Stimulated activated CD4-positive, alpha-beta T cell treated with anti-CD3 and anti-CD28 coated beads, Interleukin-1b, Interleukin-23, amount 100 ng/mL, for 4 hours (primary cell): ENCODE data around the gene KLC1.
"Not testable (repeated sequence)": the region's sequence is repeated elsewhere in the genome, so short reads cannot be mapped to it uniquely, and the experiment has no call there.

Experiments used
- DNase-seq, 2 donors: peaks; one replicate each; pipeline ENCODE4 v3.0.0-alpha.2; 2020; ENCODE audit warnings: low read depth in 2 of 2

Gene KLC1

GRCh38 chr14:103688906-103689902, 60.2 kb downstream of the KLC1 start:
- no peak for DNase-seq

- no peak for DNase-seq
Measured at GRCh38 chr14:103690332-103690731, 61.3 kb downstream of the KLC1 start.

- DNase-seq: not testable (repeated sequence)
Measured at GRCh38 chr14:103691655-103692054, 62.6 kb downstream of the KLC1 start.

GRCh38 chr14:103692159-103692558, 63.1 kb downstream of the KLC1 start:
- no peak for DNase-seq

GRCh38 chr14:103692871-103693270, 63.9 kb downstream of the KLC1 start:
- no peak for DNase-seq

- no peak for DNase-seq
Measured at GRCh38 chr14:103693515-103693914, 64.5 kb downstream of the KLC1 start.

GRCh38 chr14:103694572-103695026, 65.6 kb downstream of the KLC1 start:
- DNase-seq: no peak

GRCh38 chr14:103695296-103696069, 66.5 kb downstream of the KLC1 start:
- no peak for DNase-seq

GRCh38 chr14:103696070-103696402, 67.0 kb downstream of the KLC1 start:
- no peak for DNase-seq

GRCh38 chr14:103696466-103697071, 67.6 kb downstream of the KLC1 start:
- no peak for DNase-seq

GRCh38 chr14:103697206-103697602, 68.2 kb downstream of the KLC1 start:
- no peak for DNase-seq

GRCh38 chr14:103697603-103698379, 68.8 kb downstream of the KLC1 start:
- DNase-seq: no peak

- DNase-seq: no peak
Measured at GRCh38 chr14:103698380-103699260, 69.6 kb downstream of the KLC1 start.

- no peak for DNase-seq
Measured at GRCh38 chr14:103699261-103699661, 70.2 kb downstream of the KLC1 start.

- DNase-seq: no peak
Measured at GRCh38 chr14:103699901-103700752, 71.1 kb downstream of the KLC1 start.

GRCh38 chr14:103700753-103701490, 71.9 kb downstream of the KLC1 start:
- no peak for DNase-seq

GRCh38 chr14:103702095-103702494, 73.1 kb downstream of the KLC1 start:
- DNase-seq: no peak

- DNase-seq: no peak
Measured at GRCh38 chr14:103702497-103703432, 73.8 kb downstream of the KLC1 start.
